Spleen (tissue), 11 donors: ENCODE measurements around the gene P4HB. TPM values are rescaled to one million over a fixed set of nuclear protein-coding genes. Genes with fewer than 3 reads are reported as not detected.

ENCODE experiments used
- DNase-seq: peaks from one replicate; pipeline ENCODE4 v3.0.0-alpha.2; 2020
- H3K27ac ChIP-seq, 8 donors: fragments of 200-600 bp; sonication (generic) in 7 of 8; 1 replicate in 4 of 8; 2 replicates in 4 of 8; pipeline versions ENCODE4 v1.5.0 to v1.8.0; 2016 to 2021; ENCODE audit warnings: inconsistent platforms in 4 of 8, mild to moderate bottlenecking in 4 of 8, moderate library complexity in 1 of 8
- H3K27me3 ChIP-seq, 7 donors: fragments of 200-600 bp; sonication (generic) in 6 of 7; replicated peaks in 1 of 7; 1 replicate in 4 of 7; 2 replicates in 3 of 7; pipeline versions ENCODE4 v1.5.0 to v1.8.0; 2016 to 2021; ENCODE audit warnings: inconsistent platforms in 3 of 7, mild to moderate bottlenecking in 1 of 7
- H3K36me3 ChIP-seq, 6 donors: fragments of 200-600 bp; sonication (generic) in 5 of 6; 1 replicate in 4 of 6; 2 replicates in 2 of 6; pipeline versions ENCODE4 v1.5.0 to v1.8.0; 2016 to 2021; ENCODE audit warnings: inconsistent platforms in 2 of 6
- H3K4me1 ChIP-seq, 6 donors: fragments of 200-600 bp; sonication (generic) in 5 of 6; 1 replicate in 3 of 6; 2 replicates in 3 of 6; pipeline versions ENCODE4 v1.5.0 to v1.8.0; 2016 to 2021; ENCODE audit warnings: inconsistent platforms in 3 of 6
- H3K4me3 ChIP-seq, 8 donors: fragments of 200-600 bp; sonication (generic) in 7 of 8; 1 replicate in 4 of 8; 2 replicates in 4 of 8; pipeline versions ENCODE4 v1.5.0 to v1.8.0; 2016 to 2021; ENCODE audit warnings: inconsistent platforms in 4 of 8, mild to moderate bottlenecking in 4 of 8, moderate library complexity in 2 of 8
- H3K9me3 ChIP-seq, 8 donors: fragments of 200-600 bp; sonication (generic) in 7 of 8; 1 replicate in 4 of 8; 2 replicates in 4 of 8; pipeline versions ENCODE4 v1.5.0 to v1.8.0; 2016 to 2021; ENCODE audit warnings: inconsistent platforms in 4 of 8
- POLR2A ChIP-seq, 3 donors: fragments of 450-650 bp; IDR thresholded peaks; one replicate each; pipeline ENCODE4 v1.5.1; 2017; ENCODE audit warnings: antibody characterized with exemption in 3 of 3, mild to moderate bottlenecking in 1 of 3
- POLR2AphosphoS5 ChIP-seq, 3 donors: sonication (generic); formaldehyde crosslinking; IDR thresholded peaks; one replicate each; pipeline ENCODE4 v1.5.1; 2017; ENCODE audit warnings: antibody characterized with exemption in 3 of 3
- WGBS, 5 donors: extraction: QIAGEN DNeasy Blood & Tissue Kit in 3 of 5; methylation state at CpG; one replicate each; pipeline versions ENCODE4 v1.1.5 to v1.1.7; 2013 to 2018; 5-methylcytosine and 5-hydroxymethylcytosine counted together
- intact Hi-C: fragments of 100-400 bp; cut with DNase I; formaldehyde crosslinking; loops from one replicate; pipeline ENCODE4 v1.15.0; 2023; ENCODE audit warnings: low total_unique reads
- polyA plus RNA-seq, 3 donors: library from polyadenylated mRNA; stranded (reverse); fragments of 200-250 nt; gene quantifications; one replicate each; pipeline ENCODE4 v1.2.1, GENCODE V29; 2013
- total RNA-seq, 7 donors: library from RNA; depleted of rRNA in 3 of 7; stranded (reverse); fragments of >200 nt in 3 of 7; fragmentation: NEBNext Ultra II Directional in 4 of 7; extraction: Animal tissue kit (Norgen Biotek cat#: 25700) in 4 of 7; gene quantifications; one replicate each; pipeline versions ENCODE4 v1.1.0 to v1.2.1, GENCODE V29; 2016 to 2021
- TF ChIP-seq, protein P1 (sequence below), 11 experiments: fragments of 200-600 bp in 7 of 11; fragments of 450-650 bp in 4 of 11; sonication (generic) in 4 of 11; IDR thresholded peaks in 8 of 11; conservative IDR thresholded peaks in 3 of 11; 1 replicate in 7 of 11; 2 replicates in 4 of 11; pipeline versions ENCODE4 v1.4.0 to v1.8.0; 2016 to 2021; ENCODE audit warnings: antibody characterized with exemption in 11 of 11, inconsistent platforms in 4 of 11, mild to moderate bottlenecking in 1 of 11
- donor health status: healthy with polysubstance abuse.
- donor health status: DM: no; HTN: no; CAD: no; lungs with moderate emphysema.
- donor health status: DM: no; HTN: no; CAD: no.
- donor health status: Bipolar disorder and iron deficiency.
- donor health status: healthy.
- donor health status: DM: no; HTN: no; CAD: no.
- donor health status: DM: yes; HTN: yes; CAD: no.

The P4HB gene
- total and polyA plus RNA-seq, 10 donors, result 161 to 1,208 (median 646) TPM

DNA sequence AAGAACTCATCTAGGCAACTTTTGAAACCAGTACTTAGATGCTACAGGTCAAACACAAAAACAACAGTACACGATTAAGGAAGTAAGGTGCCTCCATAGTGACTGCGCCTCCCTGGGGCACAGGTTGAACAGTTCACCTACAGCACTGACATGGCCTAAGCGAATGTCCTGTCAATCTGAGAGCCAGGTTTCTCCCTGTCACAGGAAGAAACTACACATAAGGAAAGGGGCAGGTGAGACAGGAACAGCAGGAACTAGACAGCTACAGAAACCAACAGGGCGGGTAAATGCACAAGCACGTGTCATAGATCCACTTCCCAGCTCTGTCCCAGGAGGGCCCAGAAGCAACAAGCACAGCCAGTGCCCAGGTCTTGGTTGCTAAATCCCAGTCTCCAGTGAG is 18.8 kb upstream of the P4HB start:
- peaks cover 0 to 66% (median 17%) of the 10 kb centered on the region in 6 donors for H3K36me3 ChIP-seq
- H3K4me1 ChIP-seq, result no peaks in the 10 kb centered on the region
- H3K4me3 ChIP-seq, result no peak overlapping the region
- DNase-seq, result no peak
- no peak overlapping the region for H3K27ac ChIP-seq
- intact Hi-C loops, result no loop called here
- 87 to 94% (median 88%) methylated on average over 5 of the region's 5 CpGs for WGBS, 5 donors
- no peaks in the 10 kb centered on the region for H3K27me3 ChIP-seq
- TF ChIP-seq POLR2AphosphoS5 (IDR thresholded peaks at IDR 0.05), result no peak
- no peak for TF ChIP-seq POLR2A (IDR thresholded peaks at IDR 0.05)
- TF ChIP-seq, protein P1, sequence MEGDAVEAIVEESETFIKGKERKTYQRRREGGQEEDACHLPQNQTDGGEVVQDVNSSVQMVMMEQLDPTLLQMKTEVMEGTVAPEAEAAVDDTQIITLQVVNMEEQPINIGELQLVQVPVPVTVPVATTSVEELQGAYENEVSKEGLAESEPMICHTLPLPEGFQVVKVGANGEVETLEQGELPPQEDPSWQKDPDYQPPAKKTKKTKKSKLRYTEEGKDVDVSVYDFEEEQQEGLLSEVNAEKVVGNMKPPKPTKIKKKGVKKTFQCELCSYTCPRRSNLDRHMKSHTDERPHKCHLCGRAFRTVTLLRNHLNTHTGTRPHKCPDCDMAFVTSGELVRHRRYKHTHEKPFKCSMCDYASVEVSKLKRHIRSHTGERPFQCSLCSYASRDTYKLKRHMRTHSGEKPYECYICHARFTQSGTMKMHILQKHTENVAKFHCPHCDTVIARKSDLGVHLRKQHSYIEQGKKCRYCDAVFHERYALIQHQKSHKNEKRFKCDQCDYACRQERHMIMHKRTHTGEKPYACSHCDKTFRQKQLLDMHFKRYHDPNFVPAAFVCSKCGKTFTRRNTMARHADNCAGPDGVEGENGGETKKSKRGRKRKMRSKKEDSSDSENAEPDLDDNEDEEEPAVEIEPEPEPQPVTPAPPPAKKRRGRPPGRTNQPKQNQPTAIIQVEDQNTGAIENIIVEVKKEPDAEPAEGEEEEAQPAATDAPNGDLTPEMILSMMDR (IDR thresholded peaks at IDR 0.05 in 8 of 11, conservative IDR thresholded peaks at IDR 0.05 in 3 of 11), result no peak
- no peaks in the 10 kb centered on the region for H3K9me3 ChIP-seq

DNA sequence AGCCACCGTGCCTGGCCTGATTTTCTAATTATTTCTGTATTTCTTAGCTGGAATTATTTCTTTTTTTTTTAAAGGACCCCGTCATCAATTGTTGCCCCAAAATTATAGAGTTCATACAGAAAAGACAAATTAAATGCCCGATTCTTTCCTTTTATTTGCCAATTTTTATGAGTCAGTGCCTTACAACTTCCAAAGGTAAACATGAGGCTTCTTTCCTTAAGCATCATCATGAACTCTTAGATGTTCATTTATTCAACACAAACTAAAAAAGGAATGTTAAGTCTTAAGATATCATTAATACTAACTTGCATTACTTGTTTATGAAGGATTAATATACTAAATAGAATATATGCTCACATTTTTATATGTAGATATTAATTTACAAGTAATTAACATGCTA is 18.0 kb upstream of the P4HB start:
- H3K27ac ChIP-seq, result no peak overlapping the region
- no peak for DNase-seq
- H3K36me3 ChIP-seq, result peaks cover 0 to 57% (median 13%) of the 10 kb centered on the region in 6 donors
- TF ChIP-seq, protein P1 (IDR thresholded peaks at IDR 0.05 in 8 of 11, conservative IDR thresholded peaks at IDR 0.05 in 3 of 11), result no peak
- TF ChIP-seq POLR2AphosphoS5 (IDR thresholded peaks at IDR 0.05) (no peak), POLR2A (IDR thresholded peaks at IDR 0.05) (no peak)
- H3K4me1 ChIP-seq, result peaks cover 0 to 7% (median 2%) of the 10 kb centered on the region in 6 donors
- H3K27me3 ChIP-seq, result no peaks in the 10 kb centered on the region
- 93 to 97% (median 97%) methylated on average over 3 of the region's 3 CpGs for WGBS, 5 donors
- intact Hi-C loops, result no loop called here
- no peak overlapping the region for H3K4me3 ChIP-seq
- no peaks in the 10 kb centered on the region for H3K9me3 ChIP-seq

DNA sequence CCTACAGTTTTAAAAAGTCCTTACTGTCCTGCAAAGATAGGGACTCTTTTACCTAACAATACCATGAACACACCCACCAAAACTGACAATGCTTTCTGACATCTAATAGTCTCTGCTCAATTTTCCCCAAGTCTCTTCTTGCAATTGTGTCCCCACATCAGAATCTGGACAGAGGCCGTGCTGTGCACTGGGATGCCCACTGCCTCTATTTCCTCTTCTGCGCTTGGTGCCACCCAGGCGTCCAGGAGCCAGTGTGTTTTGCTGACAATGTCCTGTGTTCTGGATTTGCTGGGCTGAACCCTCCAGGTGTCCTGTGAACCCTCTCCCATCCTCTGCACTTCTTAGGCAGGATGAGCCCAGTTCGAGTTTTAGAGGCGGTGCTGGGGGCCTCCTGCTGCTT is 17.2 kb upstream of the P4HB start:
- Histone ChIP-seq H3K27ac (no peak overlapping the region), H3K27me3 (no peaks in the 10 kb centered on the region), H3K9me3 (no peaks in the 10 kb centered on the region), H3K36me3 (peaks cover 0 to 50% (median 10%) of the 10 kb centered on the region in 6 donors), H3K4me3 (no peak overlapping the region), H3K4me1 (peaks cover 0 to 14% (median 8%) of the 10 kb centered on the region in 6 donors)
- TF ChIP-seq, protein P1 (IDR thresholded peaks at IDR 0.05 in 8 of 11, conservative IDR thresholded peaks at IDR 0.05 in 3 of 11), result no peak
- no peak for TF ChIP-seq POLR2AphosphoS5 (IDR thresholded peaks at IDR 0.05)
- 92 to 99% (median 95%) methylated on average over 5 of the region's 5 CpGs for WGBS, 5 donors
- no peak for DNase-seq
- intact Hi-C loops, result no loop called here

DNA sequence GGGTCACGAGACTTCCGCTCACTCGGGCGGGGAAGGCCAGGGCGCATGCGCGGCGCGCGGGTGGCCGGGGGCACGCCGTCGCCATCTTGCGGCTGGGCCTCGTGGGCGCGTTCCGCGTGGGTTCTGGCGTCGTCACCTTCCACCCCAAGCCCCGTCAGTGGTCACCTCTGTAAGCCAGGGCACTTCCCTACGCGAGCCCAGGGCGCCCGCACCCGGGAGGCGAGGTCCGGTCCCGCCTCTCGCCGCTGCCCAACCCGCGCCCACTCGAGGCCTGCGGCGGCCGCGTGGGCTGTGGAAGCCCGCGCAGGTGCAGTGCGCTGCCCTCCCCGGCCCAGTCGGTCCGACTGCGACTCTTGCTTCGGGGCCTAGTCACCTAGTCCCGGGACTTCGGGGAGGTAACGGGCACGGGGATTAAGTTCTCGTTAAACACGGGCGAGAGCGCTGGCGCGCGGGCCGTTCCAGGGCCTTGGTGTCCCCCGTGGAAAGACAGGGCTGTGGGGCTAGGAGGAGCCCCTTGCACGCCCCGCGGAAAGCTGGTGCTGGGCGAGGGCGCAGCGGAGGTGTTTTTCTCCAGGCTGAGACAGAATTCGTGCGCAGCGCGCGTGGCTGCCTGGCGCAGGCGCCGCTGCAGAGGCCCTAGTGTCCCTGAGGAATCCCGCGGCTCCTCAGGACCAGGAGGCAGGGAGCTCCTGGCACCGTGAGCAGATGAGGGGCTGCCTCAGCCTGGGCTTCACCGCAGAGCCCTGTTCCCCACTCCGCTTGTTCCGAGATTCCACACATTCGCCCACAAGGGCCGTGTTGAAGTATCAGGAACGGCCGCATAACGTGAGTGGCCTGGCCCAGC is 11.3 kb upstream of the P4HB start:
- DNase-seq, result peak; percentile 97
- Histone ChIP-seq H3K4me3 (peak overlapping the region; percentile 77 to 99 (median 88)), H3K4me1 (peaks cover 32 to 64% (median 58%) of the 10 kb centered on the region in 6 donors), H3K27ac (peak overlapping the region; percentile 96 to 100 (median 98)), H3K9me3 (no peaks in the 10 kb centered on the region), H3K36me3 (peaks cover 0 to 36% (median 24%) of the 10 kb centered on the region in 6 donors), H3K27me3 (no peaks in the 10 kb centered on the region)
- intact Hi-C loops, result no loop called here
- 0 to 1% (median 0%) methylated on average over 23 to 86 of the region's 86 CpGs for WGBS, 5 donors
- TF ChIP-seq POLR2A (IDR thresholded peaks at IDR 0.05), result peak; percentile 44 to 92 (median 86)
- TF ChIP-seq POLR2AphosphoS5 (IDR thresholded peaks at IDR 0.05), result peak in 2 of 3 donors; percentile 99 to 100
- TF ChIP-seq, protein P1 (IDR thresholded peaks at IDR 0.05 in 8 of 11, conservative IDR thresholded peaks at IDR 0.05 in 3 of 11), result peak in 7 of 11 experiments; percentile 19 to 49 (median 45)
